OCI-LY7 (cell line): Measurements from ENCODE around the gene DCAF8. TPM values are rescaled to one million over a fixed set of nuclear protein-coding genes. Genes with fewer than 3 reads are reported as not detected.

Experiments used
- BruUV-seq: library from RNA; stranded (reverse); fragments of 400-500 nt; replicated peaks from 2 replicates; lab custom pipeline; 2021; lab: Mats Ljungman, UMichigan
- CTCF ChIA-PET: fragments of 300-600 bp; sonication (Branson Sonifier 250); formaldehyde crosslinking; loops from one replicate; lab custom pipeline; 2022; ENCODE audit warnings: antibody characterized with exemption; ENCODE audit not compliant: unreplicated experiment; lab: Charles Lee
- POLR2A ChIA-PET: fragments of 300-600 bp; sonication (Branson Sonifier 250); formaldehyde crosslinking; loops from one replicate; lab custom pipeline; 2022; ENCODE audit warnings: antibody characterized with exemption; lab: Charles Lee
- DNase-seq: peaks from one replicate; pipeline ENCODE4 v3.0.0-alpha.2; 2015; ENCODE audit warnings: low spot score
- H2AFZ ChIP-seq: fragments of 200-600 bp; sonication (generic), shearing (Covaris generic); 2 replicates; pipeline ENCODE4 v1.6.1; 2014; ENCODE audit warnings: mild to moderate bottlenecking, antibody characterized with exemption, low read length, moderate library complexity
- H3K27ac ChIP-seq: fragments of 200-600 bp; sonication (generic); 2 replicates; pipeline ENCODE4 v1.5.1; 2014; ENCODE audit warnings: mixed run types, low read depth, mild to moderate bottlenecking, moderate library complexity, low read length, inconsistent platforms; ENCODE audit not compliant: poor library complexity, severe bottlenecking
- H3K36me3 ChIP-seq: fragments of 200-600 bp; sonication (generic); 2 replicates; pipeline ENCODE4 v1.6.1; 2014; ENCODE audit warnings: mild to moderate bottlenecking, antibody characterized with exemption, low read length, moderate library complexity, mixed read lengths; ENCODE audit not compliant: insufficient read depth
- H3K4me1 ChIP-seq: fragments of 200-600 bp; sonication (generic); 2 replicates; pipeline ENCODE4 v1.5.1; 2014; ENCODE audit warnings: mild to moderate bottlenecking, low read length; ENCODE audit not compliant: insufficient read depth, poor library complexity, severe bottlenecking
- H3K4me2 ChIP-seq: fragments of 200-600 bp; sonication (generic); 2 replicates; pipeline ENCODE4 v1.6.1; 2014; ENCODE audit warnings: mild to moderate bottlenecking, low read length
- H3K4me3 ChIP-seq: fragments of 200-600 bp; sonication (generic); 2 replicates; pipeline ENCODE4 v1.5.1; 2014; ENCODE audit warnings: mild to moderate bottlenecking, low read depth, low read length; ENCODE audit not compliant: poor library complexity, severe bottlenecking
- H3K79me2 ChIP-seq: fragments of 200-600 bp; sonication (generic); 2 replicates; pipeline ENCODE4 v1.6.1; 2016; ENCODE audit warnings: low read depth, mild to moderate bottlenecking, low read length, moderate library complexity, mixed read lengths; ENCODE audit not compliant: insufficient read depth
- H3K9me2 ChIP-seq: fragments of 200-600 bp; sonication (generic); 2 replicates; pipeline ENCODE4 v1.6.1; 2016; ENCODE audit warnings: mild to moderate bottlenecking, low read length, mixed read lengths; ENCODE audit not compliant: insufficient read depth
- H3K9me3 ChIP-seq: fragments of 200-600 bp; sonication (generic); 2 replicates; pipeline ENCODE4 v1.6.1; 2014; ENCODE audit warnings: mild to moderate bottlenecking, mixed run types, low read length, mixed read lengths
- H4K20me1 ChIP-seq: fragments of 200-600 bp; sonication (generic); 2 replicates; pipeline ENCODE4 v1.6.1; 2014; ENCODE audit warnings: mild to moderate bottlenecking, antibody characterized with exemption, low read length, moderate library complexity, mixed read lengths; ENCODE audit not compliant: insufficient read depth
- EZH2phosphoT487 ChIP-seq: fragments of 200-600 bp; sonication (generic); IDR thresholded peaks from 2 replicates; pipeline ENCODE4 v1.6.1; 2018; ENCODE audit warnings: low read depth, borderline replicate concordance, mild to moderate bottlenecking, mixed run types, antibody characterized with exemption, low read length, moderate library complexity, mixed read lengths
- intact Hi-C: fragments of 100-400 bp; cut with micrococcal nuclease; formaldehyde crosslinking; loops from one replicate; pipeline ENCODE4 v1.10.0; 2022; ENCODE audit not compliant: unreplicated experiment
- total RNA-seq, 2 experiments: library from RNA; depleted of rRNA in 1 of 2; stranded (reverse); fragments of >200 nt in 1 of 2; shearing (Covaris generic) in 1 of 2; gene quantifications; 2 replicates each; pipeline ENCODE4 v1.2.3, GENCODE V29; 2014 to 2022
- TF ChIP-seq, protein P1 (sequence below): fragments of 200-600 bp; sonication (generic); conservative IDR thresholded peaks from 2 replicates; pipeline ENCODE4 v1.5.1; 2014; ENCODE audit warnings: mild to moderate bottlenecking, antibody characterized with exemption, low read length, moderate library complexity, mixed read lengths

Gene DCAF8
- total RNA-seq, 2 experiments from 2014 or later, result 118 to 139 TPM

DNA sequence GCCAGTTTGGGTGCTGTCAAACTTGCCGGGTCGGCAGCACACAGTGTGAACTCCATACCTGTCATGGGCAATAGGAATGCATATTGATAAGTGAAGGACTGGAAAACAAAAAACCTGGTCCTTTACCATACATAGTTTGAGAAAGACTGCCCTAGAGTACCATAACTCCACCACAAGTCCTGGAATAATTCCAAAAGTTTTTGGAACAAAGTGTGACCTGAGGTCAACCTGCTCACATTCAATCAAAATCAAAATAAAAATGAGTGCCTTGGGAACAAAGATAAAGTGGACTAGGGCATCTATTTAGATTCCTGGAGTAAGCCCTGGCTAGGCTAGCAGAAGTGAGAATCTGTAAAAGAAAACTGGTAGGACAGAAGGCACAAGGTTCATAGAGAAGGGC is 15.0 kb upstream of the DCAF8 start:
- DNase-seq, result no peak
- Histone ChIP-seq H4K20me1 (no peaks in the 10 kb centered on the region), H3K27ac (no peak overlapping the region), H2AFZ (no peak overlapping the region), H3K9me3 (no peaks in the 10 kb centered on the region), H3K9me2 (no peaks in the 10 kb centered on the region), H3K4me3 (no peak overlapping the region), H3K36me3 (peaks cover 60% of the 10 kb centered on the region), H3K79me2 (no peaks in the 10 kb centered on the region), H3K4me1 (no peaks in the 10 kb centered on the region), H3K4me2 (no peak overlapping the region)
- ChIA-PET CTCF (interaction anchor here (1.2 kb wide), 1 partner anchor 14 kb away, joined by 3 read pairs; no protein-coding TSS in a partner anchor), POLR2A (interaction anchor here (0.5 kb wide), 1 partner anchor 87 kb away, joined by 3 read pairs; the partner anchor contains the start of gene CASQ1)
- TF ChIP-seq EZH2phosphoT487, result no peak
- TF ChIP-seq, protein P1, sequence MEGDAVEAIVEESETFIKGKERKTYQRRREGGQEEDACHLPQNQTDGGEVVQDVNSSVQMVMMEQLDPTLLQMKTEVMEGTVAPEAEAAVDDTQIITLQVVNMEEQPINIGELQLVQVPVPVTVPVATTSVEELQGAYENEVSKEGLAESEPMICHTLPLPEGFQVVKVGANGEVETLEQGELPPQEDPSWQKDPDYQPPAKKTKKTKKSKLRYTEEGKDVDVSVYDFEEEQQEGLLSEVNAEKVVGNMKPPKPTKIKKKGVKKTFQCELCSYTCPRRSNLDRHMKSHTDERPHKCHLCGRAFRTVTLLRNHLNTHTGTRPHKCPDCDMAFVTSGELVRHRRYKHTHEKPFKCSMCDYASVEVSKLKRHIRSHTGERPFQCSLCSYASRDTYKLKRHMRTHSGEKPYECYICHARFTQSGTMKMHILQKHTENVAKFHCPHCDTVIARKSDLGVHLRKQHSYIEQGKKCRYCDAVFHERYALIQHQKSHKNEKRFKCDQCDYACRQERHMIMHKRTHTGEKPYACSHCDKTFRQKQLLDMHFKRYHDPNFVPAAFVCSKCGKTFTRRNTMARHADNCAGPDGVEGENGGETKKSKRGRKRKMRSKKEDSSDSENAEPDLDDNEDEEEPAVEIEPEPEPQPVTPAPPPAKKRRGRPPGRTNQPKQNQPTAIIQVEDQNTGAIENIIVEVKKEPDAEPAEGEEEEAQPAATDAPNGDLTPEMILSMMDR, result no peak
- intact Hi-C loops, result no loop called here
- no TSS peak for BruUV-seq

DNA sequence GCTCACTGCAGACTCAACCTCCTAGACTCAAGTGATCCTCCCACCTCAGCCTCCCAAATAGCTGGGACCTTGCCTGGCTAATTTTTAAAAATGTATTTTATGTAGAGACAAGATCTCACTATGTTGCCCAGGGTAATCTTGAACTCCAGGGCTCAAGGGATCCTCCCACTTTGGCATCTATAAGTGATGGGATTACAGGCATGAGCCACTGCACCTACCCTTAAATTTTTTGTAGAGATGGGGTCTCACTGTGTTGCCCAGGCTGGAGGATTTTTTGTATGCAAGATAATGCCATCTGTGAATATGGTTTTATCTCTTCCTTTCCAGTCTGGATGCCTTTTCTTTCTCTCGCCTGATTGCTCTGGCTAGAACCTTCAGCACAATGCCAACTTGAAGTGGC is 8.7 kb upstream of the DCAF8 start:
- Histone ChIP-seq H3K79me2 (no peaks in the 10 kb centered on the region), H3K9me3 (no peaks in the 10 kb centered on the region), H3K4me2 (no peak overlapping the region), H3K27ac (no peak overlapping the region), H4K20me1 (no peaks in the 10 kb centered on the region), H3K4me1 (no peaks in the 10 kb centered on the region), H3K36me3 (peaks cover 3% of the 10 kb centered on the region; the same call in 1 of the 2 replicates), H2AFZ (no peak overlapping the region), H3K4me3 (no peak overlapping the region), H3K9me2 (no peaks in the 10 kb centered on the region)
- no peak for TF ChIP-seq EZH2phosphoT487
- TF ChIP-seq, protein P1, result no peak
- ChIA-PET POLR2A (interaction anchor here (1.2 kb wide), 1 partner anchor 21 kb away, joined by 3 read pairs; no protein-coding TSS in a partner anchor), CTCF (no interaction called here)
- intact Hi-C loops, result no loop called here
- BruUV-seq, result no TSS peak
- no peak for DNase-seq

DNA sequence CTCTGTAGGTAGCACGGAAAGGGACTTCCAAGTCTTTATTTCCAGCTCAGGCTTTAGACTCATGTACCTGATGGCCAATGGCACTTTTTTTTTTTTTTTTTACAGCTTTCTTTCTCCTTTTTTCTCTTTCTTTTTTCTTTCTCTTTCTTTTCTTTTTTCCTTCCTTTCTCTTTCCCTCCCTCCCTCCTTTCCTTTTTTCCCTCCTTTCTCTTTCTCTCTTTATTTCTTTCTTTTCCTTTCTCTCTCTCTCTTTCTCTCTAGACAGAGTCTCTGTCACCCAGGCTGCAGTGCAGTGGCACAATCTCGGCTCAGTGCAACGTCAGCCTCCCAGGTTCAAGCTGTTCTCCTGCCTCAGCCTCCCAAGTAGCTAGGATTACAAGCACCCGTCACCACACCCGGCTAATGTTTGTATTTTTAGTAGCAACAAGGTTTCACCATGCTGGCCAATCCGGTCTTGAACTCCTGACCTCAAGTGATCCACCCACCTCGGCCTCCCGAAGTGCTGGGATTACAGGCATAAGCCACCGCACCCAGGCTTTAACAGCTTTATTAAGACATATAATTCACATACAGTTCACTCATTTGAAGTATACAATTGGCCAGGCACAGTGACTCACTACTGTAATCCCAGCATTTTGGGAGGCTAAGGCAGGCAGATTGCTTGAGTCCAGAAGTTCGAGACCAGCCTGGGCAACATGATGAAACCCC is 5.1 kb upstream of the DCAF8 start:
- H3K79me2 ChIP-seq, result no peaks in the 10 kb centered on the region
- ChIA-PET POLR2A (interaction anchor here (0.6 to 1.5 kb wide), 5 partner anchors 13 to 759 kb away, joined by 3 to 5 read pairs (median 3); no protein-coding TSS in a partner anchor), CTCF (no interaction called here)
- H3K9me3 ChIP-seq, result no peaks in the 10 kb centered on the region
- no peak for DNase-seq
- H3K27ac ChIP-seq, result no peak overlapping the region
- no peak overlapping the region for H3K4me2 ChIP-seq
- no peak overlapping the region for H2AFZ ChIP-seq
- H3K36me3 ChIP-seq, result no peaks in the 10 kb centered on the region
- no peak for TF ChIP-seq EZH2phosphoT487
- TF ChIP-seq, protein P1, result no peak
- no TSS peak for BruUV-seq
- no peak overlapping the region for H3K4me3 ChIP-seq
- intact Hi-C loops, result no loop called here
- no peaks in the 10 kb centered on the region for H4K20me1 ChIP-seq
- H3K9me2 ChIP-seq, result no peaks in the 10 kb centered on the region
- H3K4me1 ChIP-seq, result peaks cover 5% of the 10 kb centered on the region
